Measurements from ENCODE around the gene TMEM121B. TPM values are rescaled to one million over a fixed set of nuclear protein-coding genes. Genes with fewer than 3 reads are reported as not detected.
"Not testable (repeated sequence)": the region's sequence is repeated elsewhere in the genome, so short reads cannot be mapped to it uniquely, and the experiment has no call there.

Gene TMEM121B
- total RNA-seq = 0.05 and 0.17 TPM in 2 replicates

GRCh38 chr22:17121233-17122195 lies at the start of gene TMEM121B:
TSS of gene TMEM121B (minus strand) at chr22:17121360. CDS start at chr22:17121127, 233 bp downstream.
- DNase-seq = peak; percentile 57

DNA sequence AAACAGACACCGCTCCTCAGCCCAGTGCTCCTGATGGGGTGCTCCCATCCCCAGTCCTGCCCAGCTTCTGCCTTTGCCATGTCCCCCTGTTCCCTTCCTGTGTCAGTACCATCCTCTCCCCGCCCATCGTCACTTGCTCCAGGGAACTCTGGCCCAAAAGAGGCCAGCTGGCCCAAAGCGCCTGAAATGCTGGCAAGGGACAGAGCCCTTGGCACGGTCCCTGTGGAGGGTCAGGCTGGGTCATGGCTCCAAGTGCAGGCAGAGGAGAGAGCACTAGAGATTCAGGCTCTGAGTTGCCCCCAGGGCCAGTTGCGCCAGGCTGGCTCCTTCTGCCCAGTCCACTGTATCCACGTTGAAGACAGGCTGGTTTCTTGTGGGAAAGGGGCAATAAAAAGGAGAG lies 46.3 kb upstream of the TMEM121B start:
- DNase-seq = no peak

- peak; percentile 17 for DNase-seq
Observed at GRCh38 chr22:17164392-17165024, 43.3 kb upstream of the TMEM121B start.

GRCh38 chr22:17162731-17163130 lies 41.6 kb upstream of the TMEM121B start:
- DNase-seq = no peak

GRCh38 chr22:17161991-17162390 lies 40.8 kb upstream of the TMEM121B start:
- no peak for DNase-seq

- DNase-seq = peak; percentile 61
Observed at GRCh38 chr22:17159504-17159951, 38.4 kb upstream of the TMEM121B start.

DNA sequence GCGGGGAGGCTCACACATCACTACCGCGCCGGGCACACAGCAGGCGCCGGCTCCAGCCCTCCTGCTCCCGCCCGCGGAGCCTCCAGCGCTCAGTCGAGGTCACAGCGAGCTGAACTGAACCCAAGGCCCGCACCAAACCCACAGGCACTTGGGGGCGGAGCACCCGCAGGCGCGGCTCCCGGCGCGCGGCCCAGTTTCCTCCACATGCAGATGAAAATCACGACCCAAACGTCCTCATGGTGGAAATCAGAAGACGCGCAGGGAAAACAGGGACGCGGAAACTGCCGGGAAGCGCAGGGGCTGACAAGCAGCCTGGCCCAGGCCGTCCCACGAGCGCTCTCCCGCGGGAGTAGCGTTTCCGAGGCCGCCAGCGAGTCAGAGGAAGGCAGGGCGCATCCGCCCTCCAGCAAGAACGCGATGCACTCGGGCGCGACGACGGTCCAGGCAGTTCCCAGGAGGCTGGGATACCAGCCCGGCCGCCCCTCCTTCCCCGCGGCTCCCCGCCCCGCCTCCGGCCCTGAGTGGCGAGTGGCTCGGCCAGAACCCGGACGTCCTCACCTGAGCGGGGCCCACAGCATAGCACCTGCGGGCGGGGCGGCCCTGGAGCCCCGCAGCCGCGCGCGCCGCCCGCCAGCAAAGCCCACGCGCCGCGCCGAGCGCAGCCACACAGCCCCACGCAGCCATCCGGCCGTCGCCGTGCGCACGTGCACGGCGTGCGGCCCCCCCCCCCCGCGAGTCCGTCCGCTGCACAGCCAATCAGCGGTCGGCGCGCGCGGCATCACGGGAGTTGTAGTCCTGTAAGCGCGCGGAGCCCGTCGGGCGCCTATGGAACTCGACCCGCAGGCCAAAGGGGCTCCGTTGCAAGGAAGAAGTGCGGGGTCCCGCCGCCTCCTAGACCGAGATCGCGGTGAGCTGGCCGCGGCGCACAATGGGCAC lies 37.7 kb upstream of the TMEM121B start, which contains the start of gene HDHD5:
Gene HDHD5, minus strand, starts transcription at position 710 of the 936 bp plus-strand sequence. Its CDS starts 26 bp downstream, at position 684.
- DNase-seq = peak; percentile 92

DNA sequence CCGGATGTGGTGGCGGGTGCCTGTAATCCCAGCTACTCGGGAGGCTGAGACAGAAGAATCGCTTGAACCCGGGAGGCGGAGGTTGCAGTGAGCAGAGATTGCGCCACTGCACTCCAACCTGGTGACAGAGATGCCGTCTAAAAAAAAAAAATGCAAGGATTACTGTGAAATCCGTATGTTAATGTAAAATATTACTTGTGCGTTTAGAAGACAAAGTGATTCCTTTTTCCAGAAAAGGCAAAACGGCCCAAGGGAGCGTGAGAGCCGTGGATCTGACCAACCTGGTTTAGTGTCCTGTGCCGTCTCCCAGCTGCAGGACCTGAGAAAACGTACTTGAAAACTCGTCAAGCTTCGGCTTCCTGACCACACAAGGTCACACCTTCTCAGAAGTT lies 37.0 kb upstream of the TMEM121B start:
- no peak for DNase-seq

DNA sequence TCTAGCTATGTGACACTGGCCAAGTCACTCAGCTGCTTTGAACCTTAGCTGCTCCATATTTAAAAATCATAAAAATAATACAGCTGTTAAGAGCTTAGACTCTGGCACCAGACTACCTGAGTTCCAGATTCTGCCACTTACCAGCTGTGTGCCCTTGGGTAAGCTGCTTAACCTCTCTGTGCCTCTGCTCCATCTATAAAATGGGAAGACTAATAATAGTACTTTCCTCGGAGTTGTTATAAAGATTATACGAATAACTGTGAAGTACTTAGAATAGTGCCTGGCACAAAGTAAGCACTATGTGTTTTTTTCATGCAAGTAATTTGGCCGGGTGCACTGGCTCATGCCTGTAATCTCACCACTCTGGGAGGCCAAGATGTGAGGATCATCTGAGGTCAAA lies 36.6 kb upstream of the TMEM121B start:
- no peak for DNase-seq

DNA sequence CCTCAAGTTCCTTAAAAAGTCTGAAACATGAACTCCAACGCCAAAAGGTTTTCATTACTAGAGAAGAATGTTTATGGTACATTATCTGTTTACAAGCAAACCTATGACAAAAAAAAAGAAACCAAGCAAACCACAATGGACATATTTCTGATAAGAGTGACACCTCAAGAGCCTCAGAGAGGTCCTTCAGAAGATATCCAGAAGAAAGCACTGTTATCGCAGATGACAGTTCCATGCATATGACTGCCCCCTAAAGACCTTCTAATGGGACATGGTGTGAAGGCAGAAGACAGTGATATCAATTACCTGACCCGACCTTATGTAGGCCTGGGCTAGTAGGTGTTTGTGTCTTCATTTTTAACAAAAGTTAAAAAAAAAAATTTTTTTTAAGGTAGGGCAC lies 34.8 kb upstream of the TMEM121B start:
- DNase-seq = no peak

- no peak for DNase-seq
Observed at GRCh38 chr22:17152971-17153370, 31.8 kb upstream of the TMEM121B start.

GRCh38 chr22:17152340-17152739 lies 31.2 kb upstream of the TMEM121B start:
- no peak for DNase-seq

DNA sequence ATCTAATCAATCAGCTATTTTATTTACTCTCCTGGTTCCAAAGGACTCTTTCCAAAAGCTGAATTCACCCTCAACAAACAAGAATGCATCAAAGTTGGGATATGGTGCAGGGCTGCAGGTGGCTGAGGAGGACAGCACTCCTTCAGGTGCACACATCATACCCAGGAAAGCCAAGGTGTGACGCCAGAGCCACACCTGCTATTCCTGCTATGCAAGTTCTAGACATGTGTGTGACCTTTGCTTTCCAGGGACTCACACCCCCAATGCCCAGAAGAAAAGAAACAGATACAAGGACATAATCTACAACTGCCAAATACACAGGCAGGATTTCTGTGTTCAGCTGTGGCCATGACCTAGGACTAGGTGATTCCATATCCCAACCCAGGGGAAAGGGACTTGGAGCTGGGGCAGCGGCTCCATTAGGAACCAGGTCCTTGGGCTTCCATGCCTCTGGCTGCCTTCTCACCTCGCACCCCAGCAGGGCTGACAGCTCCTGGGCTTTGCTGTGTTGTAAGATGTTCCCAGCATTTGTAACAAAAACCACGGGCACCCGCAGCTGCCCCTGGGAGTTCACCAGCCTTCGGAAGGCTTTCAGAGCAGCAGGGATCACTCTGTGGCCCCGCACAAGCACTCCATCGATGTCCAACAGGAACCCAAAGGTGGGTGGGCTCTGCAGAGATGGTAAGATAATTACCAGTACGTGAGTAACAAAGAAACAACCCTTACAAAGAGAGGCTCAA lies 28.1 kb upstream of the TMEM121B start:
- no peak for DNase-seq

DNA sequence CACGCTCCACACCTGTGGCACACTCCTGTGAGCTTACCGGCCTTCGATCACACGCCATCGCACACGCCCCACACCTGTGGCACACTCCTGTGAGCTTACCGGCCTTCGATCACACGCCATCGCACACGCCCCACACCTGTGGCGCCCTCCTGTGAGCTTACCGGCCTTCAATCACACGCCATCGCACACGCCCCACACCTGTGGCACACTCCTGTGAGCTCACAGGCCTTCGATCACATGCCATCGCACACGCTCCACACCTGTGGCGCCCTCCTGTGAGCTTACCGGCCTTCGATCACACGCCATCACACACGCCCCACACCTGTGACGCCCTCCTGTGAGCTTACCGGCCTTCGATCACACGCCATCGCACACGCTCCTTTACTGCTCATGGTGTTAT lies 26.3 kb upstream of the TMEM121B start:
- not testable (repeated sequence) for DNase-seq

- no peak for DNase-seq
Observed at GRCh38 chr22:17145021-17145680, 24.0 kb upstream of the TMEM121B start.

- DNase-seq = no peak
Observed at GRCh38 chr22:17143826-17144225, 22.7 kb upstream of the TMEM121B start.

GRCh38 chr22:17143101-17143500 lies 21.9 kb upstream of the TMEM121B start:
- DNase-seq = no peak

DNA sequence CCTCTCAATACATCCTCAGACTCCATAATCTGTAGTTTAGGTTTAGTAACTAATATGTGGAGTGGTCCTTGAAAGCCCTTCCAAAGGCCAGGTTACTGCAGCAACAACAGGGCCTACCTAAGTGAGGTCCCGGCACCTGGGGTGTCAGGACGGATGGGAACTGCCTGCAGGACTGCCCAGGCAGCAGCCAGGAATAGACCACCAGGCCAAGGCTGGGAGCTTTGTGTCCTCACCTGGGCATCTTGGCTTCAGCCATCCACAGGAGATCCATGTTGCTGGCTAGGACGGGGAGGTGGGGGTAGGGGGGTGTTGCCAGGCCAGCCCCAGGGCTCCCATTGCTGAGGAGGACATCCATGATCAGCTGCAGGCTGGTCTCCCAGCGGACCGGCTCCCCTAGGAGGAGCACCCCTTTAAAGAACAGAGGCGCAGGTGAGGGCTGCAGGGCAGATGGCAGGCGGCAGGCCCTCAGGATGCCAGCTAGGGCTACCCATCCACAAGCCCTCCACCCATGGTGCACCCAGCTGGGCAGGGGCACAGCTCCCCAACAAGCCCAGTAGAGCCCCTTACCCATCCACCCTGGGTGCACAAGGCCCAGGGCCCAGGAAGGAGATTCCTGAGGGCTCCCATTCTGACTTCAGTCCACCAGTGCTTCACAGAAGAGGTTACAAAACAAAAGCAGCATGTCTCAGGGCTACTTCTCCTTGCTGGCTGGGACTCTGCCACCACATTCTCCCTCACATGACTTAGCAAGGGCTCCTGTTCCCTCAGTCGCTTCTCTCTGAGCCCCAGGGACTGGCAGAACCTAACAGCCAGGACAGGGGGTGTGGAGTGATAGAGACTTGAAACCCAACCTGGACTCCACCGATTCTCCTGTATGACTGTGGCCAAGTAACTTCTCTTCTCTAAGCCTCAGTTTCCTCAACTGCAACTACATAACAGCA lies 19.9 kb upstream of the TMEM121B start:
- DNase-seq = no peak

DNA sequence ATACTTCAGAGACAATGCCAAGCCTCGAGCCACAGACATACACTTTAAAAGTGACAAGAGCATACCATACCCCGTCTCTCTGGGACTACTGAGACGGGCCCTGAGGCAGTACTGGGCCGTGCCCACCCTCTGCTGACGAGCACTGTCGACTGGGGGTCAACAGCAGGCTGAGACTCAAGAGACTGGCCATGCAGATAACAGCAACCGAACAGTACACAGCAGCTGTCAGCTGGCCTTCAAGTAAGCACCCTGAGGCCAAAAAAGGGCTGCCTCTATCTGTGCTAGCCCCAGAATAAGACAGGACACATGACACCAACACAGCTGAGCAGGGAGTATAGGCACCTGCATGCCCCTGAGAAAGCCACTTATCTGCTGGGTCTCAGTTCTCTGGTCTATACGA lies 18.9 kb upstream of the TMEM121B start:
- DNase-seq = no peak

- no peak for DNase-seq
Observed at GRCh38 chr22:17138513-17138912, 17.4 kb upstream of the TMEM121B start.

Measured in dermis blood vessel endothelial cell (primary cell).